Heart right ventricle (tissue), 16 donors: ENCODE measurements around the gene TBC1D9. TPM values are rescaled to one million over a fixed set of nuclear protein-coding genes. Genes with fewer than 3 reads are reported as not detected.

Source experiments
- ATAC-seq, 8 donors: fragments of 200-7000 bp; cut with Tn5 transposase; one replicate each; pipeline ENCODE4 v1.9.1; 2020; ENCODE audit warnings: mild to moderate bottlenecking in 8 of 8, moderate library complexity in 8 of 8, moderate number of reproducible peaks in 1 of 8
- DNase-seq, 2 donors: peaks; one replicate each; pipeline ENCODE4 v3.0.0-alpha.2; 2020
- H3K27ac ChIP-seq, 10 donors: fragments of 200-600 bp; sonication (generic) in 2 of 10; one replicate each; pipeline versions ENCODE4 v1.5.0 to v1.8.0; 2020 to 2022; ENCODE audit warnings: mild to moderate bottlenecking in 3 of 10
- H3K27me3 ChIP-seq, 7 donors: fragments of 200-600 bp; one replicate each; pipeline ENCODE4 v1.8.0; 2021 to 2022; ENCODE audit warnings: mild to moderate bottlenecking in 2 of 7
- H3K36me3 ChIP-seq, 9 donors: fragments of 200-600 bp; sonication (generic) in 1 of 9; one replicate each; pipeline versions ENCODE4 v1.5.0 to v1.8.0; 2020 to 2022; ENCODE audit warnings: mild to moderate bottlenecking in 2 of 9
- H3K4me1 ChIP-seq, 9 donors: fragments of 200-600 bp; sonication (generic) in 1 of 9; one replicate each; pipeline versions ENCODE4 v1.5.0 to v1.8.0; 2020 to 2022; ENCODE audit warnings: mild to moderate bottlenecking in 4 of 9
- H3K4me3 ChIP-seq, 10 donors: fragments of 200-600 bp; sonication (generic) in 2 of 10; one replicate each; pipeline versions ENCODE4 v1.5.0 to v1.8.0; 2020 to 2022; ENCODE audit warnings: mild to moderate bottlenecking in 7 of 10, moderate library complexity in 2 of 10
- H3K9me3 ChIP-seq, 11 donors: fragments of 200-600 bp in 10 of 11; sonication (generic) in 2 of 11; one replicate each; pipeline versions ENCODE4 v1.5.0 to v1.8.0; 2013 to 2022; ENCODE audit warnings: mild to moderate bottlenecking in 2 of 11, control low read depth in 1 of 11, moderate library complexity in 1 of 11
- WGBS, 2 donors: extraction: QIAGEN DNeasy Blood & Tissue Kit; methylation state at CpG; one replicate each; pipeline ENCODE4 v1.1.7; 2013; ENCODE audit warnings: inconsistent platforms in 1 of 2; 5-methylcytosine and 5-hydroxymethylcytosine counted together
- intact Hi-C, 10 donors: fragments of 100-400 bp; cut with DNase I; formaldehyde crosslinking; loops; one replicate each; pipeline versions ENCODE4 v1.11.1 to v1.14.2; 2022
- polyA plus RNA-seq, 2 donors: library from polyadenylated mRNA; stranded (reverse); fragments of 200-250 nt; gene quantifications; one replicate each; pipeline ENCODE4 v1.2.3, GENCODE V29; 2013
- total RNA-seq, 10 donors: library from RNA; stranded (reverse); fragmentation: NEBNext Ultra II Directional in 3 of 10; extraction: Animal tissue kit (Norgen Biotek cat#: 25700) in 3 of 10; gene quantifications; one replicate each; pipeline versions ENCODE4 v1.2.1 to v1.2.4, GENCODE V29; 2021 to 2023
- TF ChIP-seq, protein P1 (sequence below), 9 donors: fragments of 200-600 bp; sonication (generic) in 2 of 9; IDR thresholded peaks; one replicate each; pipeline versions ENCODE4 v1.5.0 to v1.8.0; 2021 to 2022; ENCODE audit warnings: antibody characterized with exemption in 9 of 9, mild to moderate bottlenecking in 5 of 9, moderate library complexity in 1 of 9
- donor health status: Arrhythmogenic right ventricular cardiomyopathy.
- donor health status: ischemic (EF 13 %, LVEDD 7.1; RV severe dilation, severe dysfunction).
- donor health status: healthy with polysubstance abuse.
- donor health status: DM: no; HTN: yes; CAD: no.
- donor health status: DM: no; HTN: no; CAD: no.
- donor health status: ischemic (EF 25% LVEDD 6.9; RV normal size, moderate dysfunction).
- donor health status: ischemic (EF 25% LVEDD 5.7; RV mildly dilated, moderate dysfunction).
- donor health status: healthy.
- donor health status: DM: yes; HTN: yes; CAD: no.
- donor health status: Ischemic cardiomyopathy.
- donor health status: ischemic (EF 35%, LVEDD 5.7; RV mildly dilated, moderate dysfunction).
- donor health status: nonischemic (EF 11% LVEDD 7.7; RV severe dilation, severe dysfunction).
- donor health status: DM: yes; HTN: yes; CAD: no.
- donor health status: PGD.
- donor health status: ischemic (EF 29% LVEDD 5.4; RV normal size, mild dysfunction).
- donor health status: nonischemic (EF 23%, LVEDD 6.1; RV moderate dilation, normal function).

The TBC1D9 gene
- total and polyA plus RNA-seq, 12 donors: 4.4 to 20.3 (median 14.4) TPM

DNA sequence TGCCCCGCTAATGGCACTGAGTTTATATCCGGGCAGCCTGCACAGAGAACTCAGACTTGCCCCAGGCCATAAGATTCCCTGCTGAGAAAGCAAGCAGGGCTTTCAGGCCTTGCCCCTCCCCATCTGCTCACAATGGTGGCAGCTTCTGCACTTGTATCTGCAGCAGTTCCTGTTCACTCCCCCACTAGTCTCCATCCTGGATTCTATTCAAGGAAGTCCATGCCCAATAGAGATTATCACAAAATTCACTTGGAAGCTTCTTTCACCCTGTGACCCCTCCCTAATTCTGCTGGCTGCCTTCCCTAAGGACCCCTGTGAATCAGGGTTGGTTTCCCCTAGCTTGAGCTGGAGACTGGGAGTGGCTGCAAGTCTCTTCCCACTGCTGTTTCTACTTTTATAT is 152.9 kb downstream of the TBC1D9 start:
- intact Hi-C loops: loop anchor here in 4 of 10 donors (5.0 to 10.0 kb wide), 4 partner anchors 78 to 242 kb away; partner anchors contain the start of gene ELMOD2 (in 2 of the 4)
- H3K27ac ChIP-seq: peak overlapping the region in 8 of 10 donors; percentile 18 to 80 (median 66)
- peaks cover 4 to 29% (median 13%) of the 10 kb centered on the region in 9 donors for H3K4me1 ChIP-seq
- no peaks in the 10 kb centered on the region for H3K27me3 ChIP-seq
- no peaks in the 10 kb centered on the region for H3K36me3 ChIP-seq
- H3K4me3 ChIP-seq: no peak overlapping the region
- 38 to 64% methylated on average over 2 of the region's 2 CpGs for WGBS, 2 donors
- no peaks in the 10 kb centered on the region for H3K9me3 ChIP-seq
- TF ChIP-seq, protein P1, sequence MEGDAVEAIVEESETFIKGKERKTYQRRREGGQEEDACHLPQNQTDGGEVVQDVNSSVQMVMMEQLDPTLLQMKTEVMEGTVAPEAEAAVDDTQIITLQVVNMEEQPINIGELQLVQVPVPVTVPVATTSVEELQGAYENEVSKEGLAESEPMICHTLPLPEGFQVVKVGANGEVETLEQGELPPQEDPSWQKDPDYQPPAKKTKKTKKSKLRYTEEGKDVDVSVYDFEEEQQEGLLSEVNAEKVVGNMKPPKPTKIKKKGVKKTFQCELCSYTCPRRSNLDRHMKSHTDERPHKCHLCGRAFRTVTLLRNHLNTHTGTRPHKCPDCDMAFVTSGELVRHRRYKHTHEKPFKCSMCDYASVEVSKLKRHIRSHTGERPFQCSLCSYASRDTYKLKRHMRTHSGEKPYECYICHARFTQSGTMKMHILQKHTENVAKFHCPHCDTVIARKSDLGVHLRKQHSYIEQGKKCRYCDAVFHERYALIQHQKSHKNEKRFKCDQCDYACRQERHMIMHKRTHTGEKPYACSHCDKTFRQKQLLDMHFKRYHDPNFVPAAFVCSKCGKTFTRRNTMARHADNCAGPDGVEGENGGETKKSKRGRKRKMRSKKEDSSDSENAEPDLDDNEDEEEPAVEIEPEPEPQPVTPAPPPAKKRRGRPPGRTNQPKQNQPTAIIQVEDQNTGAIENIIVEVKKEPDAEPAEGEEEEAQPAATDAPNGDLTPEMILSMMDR (IDR thresholded peaks at IDR 0.05): no peak
- DNase-seq: peak in 1 of 2 donors; percentile 64
- peak; percentile 67 to 91 (median 80) for ATAC-seq

DNA sequence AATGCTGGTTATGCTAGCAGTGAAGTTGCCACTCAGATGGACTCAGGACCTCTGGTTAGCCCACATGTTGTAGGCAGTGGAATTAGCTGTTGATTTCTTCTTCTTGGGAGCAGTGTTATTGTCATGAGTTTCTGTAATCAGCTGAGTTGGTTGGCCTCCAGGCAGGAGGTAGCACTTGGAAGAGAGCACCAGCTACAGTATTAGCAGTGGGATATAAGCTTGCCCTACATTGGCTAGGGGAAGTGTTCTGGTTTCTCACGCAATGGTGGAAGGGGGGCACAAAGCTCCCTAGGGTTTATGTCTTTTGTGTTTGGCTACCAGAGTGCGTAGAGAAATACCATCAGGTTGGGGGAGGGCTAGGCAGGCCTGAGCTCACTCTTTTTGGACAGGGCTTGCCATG is 153.5 kb downstream of the TBC1D9 start:
- Histone ChIP-seq H3K9me3 (no peaks in the 10 kb centered on the region), H3K36me3 (no peaks in the 10 kb centered on the region), H3K4me3 (no peak overlapping the region), H3K4me1 (peaks cover 4 to 29% (median 13%) of the 10 kb centered on the region in 9 donors), H3K27me3 (no peaks in the 10 kb centered on the region), H3K27ac (peak overlapping the region in 8 of 10 donors; percentile 18 to 80 (median 62))
- ATAC-seq (peak; percentile 21 to 75 (median 42)), DNase-seq (no peak)
- TF ChIP-seq, protein P1 (IDR thresholded peaks at IDR 0.05): no peak
- intact Hi-C loops: loop anchor here in 4 of 10 donors (5.0 to 10.0 kb wide), 4 partner anchors 78 to 242 kb away; partner anchors contain the start of gene ELMOD2 (in 2 of the 4)
- WGBS, 2 donors: 67 to 76% methylated on average over 2 of the region's 2 CpGs

DNA sequence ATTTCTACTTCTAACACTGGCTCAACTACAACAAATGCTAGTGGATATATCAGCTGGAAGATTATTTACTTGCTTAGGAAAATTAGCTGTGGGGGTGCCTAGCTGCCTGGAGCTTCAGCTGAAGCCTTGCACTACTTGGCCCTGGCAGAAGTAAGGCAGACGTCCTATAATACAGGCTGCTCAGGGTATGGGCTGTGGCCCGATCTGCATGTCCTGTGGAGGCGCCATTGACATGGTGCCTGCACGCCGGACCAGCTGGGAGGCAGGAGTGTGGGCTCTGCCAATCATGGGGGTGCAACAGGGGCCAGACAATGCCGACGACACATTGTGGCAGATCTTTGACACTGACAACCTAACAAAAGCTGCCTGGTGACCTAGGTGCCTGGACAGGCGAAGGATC is 155.8 kb downstream of the TBC1D9 start:
- Histone ChIP-seq H3K4me1 (peaks cover 4 to 29% (median 13%) of the 10 kb centered on the region in 9 donors), H3K27ac (no peak overlapping the region), H3K4me3 (no peak overlapping the region), H3K36me3 (no peaks in the 10 kb centered on the region), H3K9me3 (no peaks in the 10 kb centered on the region), H3K27me3 (no peaks in the 10 kb centered on the region)
- TF ChIP-seq, protein P1 (IDR thresholded peaks at IDR 0.05): no peak
- intact Hi-C loops: loop anchor here in 4 of 10 donors (5.0 to 10.0 kb wide), 4 partner anchors 76 to 244 kb away; partner anchors contain the start of gene ELMOD2 (in 2 of the 4)
- no peak for DNase-seq
- ATAC-seq: no peak
- 85 to 88% methylated on average over 8 of the region's 8 CpGs for WGBS, 2 donors

DNA sequence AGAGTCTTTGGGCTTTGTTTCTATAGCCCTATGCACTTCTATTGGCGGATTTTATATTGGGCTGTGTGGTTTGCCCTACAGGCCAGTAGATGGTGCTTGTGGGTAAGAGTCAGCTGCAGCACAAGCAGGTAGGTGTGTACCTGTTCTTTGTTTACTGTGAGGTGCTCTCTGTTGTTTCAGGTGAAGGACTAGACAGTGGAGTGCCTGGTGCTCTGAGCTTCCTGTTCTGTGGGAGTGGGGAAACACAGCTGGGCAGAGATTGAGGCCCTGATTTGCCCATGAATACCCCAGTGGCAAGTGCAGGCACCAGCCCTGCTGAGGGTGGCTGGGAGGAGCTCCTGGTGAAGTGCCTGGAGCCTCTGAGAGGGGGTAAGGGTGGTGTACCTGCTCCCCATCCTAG is 161.1 kb downstream of the TBC1D9 start:
- H3K4me1 ChIP-seq: no peaks in the 10 kb centered on the region
- no peak overlapping the region for H3K27ac ChIP-seq
- no peaks in the 10 kb centered on the region for H3K9me3 ChIP-seq
- TF ChIP-seq, protein P1 (IDR thresholded peaks at IDR 0.05): peak; percentile 20 to 63 (median 48)
- DNase-seq: no peak
- H3K4me3 ChIP-seq: no peak overlapping the region
- no peaks in the 10 kb centered on the region for H3K36me3 ChIP-seq
- H3K27me3 ChIP-seq: peaks cover 0 to 4% (median 0%) of the 10 kb centered on the region in 7 donors
- ATAC-seq: peak in 4 of 8 donors; percentile 51 to 69 (median 63)
- WGBS, 2 donors: 59 to 60% methylated on average over 1 of the region's 1 CpG
- intact Hi-C loops: loop anchor here in 1 of 10 donors (5.0 kb wide), 1 partner anchor 257 kb away; no protein-coding TSS in a partner anchor
